Endothelial cell of umbilical vein (primary cell): ENCODE measurements around the gene GNAO1. TPM values are rescaled to one million over a fixed set of nuclear protein-coding genes. Genes with fewer than 3 reads are reported as not detected.

ENCODE experiments used
- BruUV-seq: library from RNA; stranded (reverse); fragments of 400-500 nt; replicated peaks from 2 replicates; lab custom pipeline; 2021; lab: Mats Ljungman, UMichigan
- CTCF ChIA-PET: fragments of 300-600, 350-600 bp; sonication (Branson Sonifier 250); formaldehyde crosslinking; loops from one replicate; lab custom pipeline; 2021; ENCODE audit warnings: antibody characterized with exemption, inconsistent platforms; lab: Charles Lee
- POLR2A ChIA-PET: fragments of 300-600, 350-600 bp; sonication (Branson Sonifier 250); formaldehyde crosslinking; loops from one replicate; lab custom pipeline; 2021; ENCODE audit warnings: antibody characterized with exemption, inconsistent platforms; lab: Charles Lee
- DNase-seq: peaks from one replicate; pipeline ENCODE4 v3.0.0-alpha.2; 2011; ENCODE audit warnings: low read depth, low spot score
- FAIRE-seq: peaks from 2 replicates; lab custom pipeline; 2011; peaks lifted over from hg19 to GRCh38; lab: Jason Lieb, UNC
- H2AFZ ChIP-seq: 2 replicates; pipeline ENCODE4 v1.6.0; 2012; ENCODE audit warnings: low read depth, low read length, control low read depth, inconsistent platforms
- H3K27ac ChIP-seq: 2 replicates; pipeline ENCODE4 v1.5.1; 2011; ENCODE audit warnings: low read depth, mild to moderate bottlenecking, control low read depth, low read length, moderate library complexity; ENCODE audit not compliant: insufficient read depth
- H3K27me3 ChIP-seq, 2 experiments: 2 replicates each; pipeline versions ENCODE4 v1.6.0 to v1.6.1; 2011; ENCODE audit warnings: low read length in 2 of 2, mixed read lengths in 1 of 2; ENCODE audit not compliant: control insufficient read depth in 2 of 2, insufficient read depth in 2 of 2
- H3K36me3 ChIP-seq, 2 experiments: 2 replicates in 1 of 2; 3 replicates in 1 of 2; pipeline ENCODE4 v1.5.1; 2011; ENCODE audit warnings: low read length in 2 of 2, mild to moderate bottlenecking in 1 of 2, moderate library complexity in 1 of 2; ENCODE audit not compliant: control insufficient read depth in 2 of 2, insufficient read depth in 2 of 2; ENCODE audit errors: extremely low read depth in 1 of 2
- H3K4me1 ChIP-seq: 3 replicates; pipeline ENCODE4 v1.5.1; 2011; ENCODE audit warnings: mild to moderate bottlenecking, low read length; ENCODE audit not compliant: control insufficient read depth, insufficient read depth; ENCODE audit errors: extremely low read depth
- H3K4me2 ChIP-seq: 2 replicates; pipeline ENCODE4 v1.6.1; 2011; ENCODE audit warnings: low read length, control low read depth, mixed read lengths; ENCODE audit not compliant: insufficient read depth
- H3K4me3 ChIP-seq, 3 experiments: fragments of 200-600 bp in 1 of 3; sonication (generic), shearing (Covaris generic) in 1 of 3; replicated peaks in 1 of 3; 2 replicates each; pipeline ENCODE4 v1.5.1; 2011 to 2016; ENCODE audit warnings: control low read depth in 3 of 3, low read length in 3 of 3, mild to moderate bottlenecking in 2 of 3, inconsistent platforms in 1 of 3, low read depth in 1 of 3, moderate library complexity in 1 of 3; ENCODE audit not compliant: insufficient read depth in 1 of 3
- H3K79me2 ChIP-seq: 2 replicates; pipeline ENCODE4 v1.6.0; 2012; ENCODE audit warnings: low read length, inconsistent platforms; ENCODE audit not compliant: control insufficient read depth, insufficient read depth
- H3K9ac ChIP-seq: replicated peaks from 2 replicates; pipeline ENCODE3; 2011; ENCODE audit warnings: low read length, control low read depth; ENCODE audit not compliant: insufficient read depth; ENCODE audit errors: extremely low read depth
- H3K9me1 ChIP-seq: replicated peaks from 3 replicates; pipeline ENCODE4 v1.6.0; 2011; ENCODE audit warnings: mild to moderate bottlenecking, low read length; ENCODE audit not compliant: control insufficient read depth, insufficient read depth; ENCODE audit errors: extremely low read depth
- H3K9me3 ChIP-seq: replicated peaks from 2 replicates; pipeline ENCODE4 v1.5.1; 2012; ENCODE audit warnings: low read length, inconsistent platforms; ENCODE audit not compliant: control insufficient read depth, insufficient read depth
- H4K20me1 ChIP-seq: replicated peaks from 2 replicates; pipeline ENCODE3; 2011; ENCODE audit warnings: mild to moderate bottlenecking, low read length; ENCODE audit not compliant: control insufficient read depth, insufficient read depth; ENCODE audit errors: extremely low read depth
- EZH2 ChIP-seq: IDR thresholded peaks from 2 replicates; pipeline ENCODE4 v1.6.1; 2012; ENCODE audit warnings: borderline replicate concordance, low read depth, mild to moderate bottlenecking, moderate library complexity, low read length, inconsistent platforms; ENCODE audit not compliant: severe bottlenecking
- FOS ChIP-seq: IDR thresholded peaks from 2 replicates; pipeline ENCODE4 v1.6.1; 2011; ENCODE audit warnings: mild to moderate bottlenecking, low read length, moderate library complexity, borderline replicate concordance; ENCODE audit not compliant: insufficient read depth
- GATA2 ChIP-seq: IDR thresholded peaks from 2 replicates; pipeline ENCODE4 v1.7.0; 2011; ENCODE audit warnings: low read depth, mild to moderate bottlenecking, moderate library complexity, mixed read lengths, low read length; ENCODE audit not compliant: insufficient read length, insufficient read depth
- JUN ChIP-seq: IDR thresholded peaks from 2 replicates; pipeline ENCODE4 v1.6.1; 2011; ENCODE audit warnings: borderline replicate concordance, low read depth; ENCODE audit not compliant: insufficient read length, insufficient read depth
- MYC ChIP-seq: IDR thresholded peaks from one replicate; pipeline ENCODE4 v1.6.1; 2011; ENCODE audit warnings: mild to moderate bottlenecking, low read depth, low read length
- POLR2A ChIP-seq: IDR thresholded peaks from 2 replicates; pipeline ENCODE4 v1.6.1; 2012; ENCODE audit warnings: low read depth, mild to moderate bottlenecking, control low read depth, low read length
- POLR2AphosphoS5 ChIP-seq: IDR thresholded peaks from 2 replicates; pipeline ENCODE4 v1.6.1; 2012; ENCODE audit warnings: low read depth, mild to moderate bottlenecking, control low read depth, low read length, moderate library complexity; ENCODE audit not compliant: insufficient read depth
- dilution Hi-C: fragments of 300-500 bp; cut with MboI; formaldehyde crosslinking; loops from one replicate; pipeline ENCODE4 v1.15.0; 2019; ENCODE audit warnings: low sequenced_read_pairs; ENCODE audit not compliant: extremely low pct_ligation_motif_present
- intact Hi-C: fragments of 100-400 bp; cut with micrococcal nuclease; formaldehyde crosslinking; loops from one replicate; pipeline ENCODE4 v1.10.0; 2022
- polyA plus RNA-seq, 4 experiments: library from polyadenylated mRNA; depleted of rRNA in 3 of 4; stranded (reverse) in 3 of 4; unstranded in 1 of 4; fragments of >200 nt; gene quantifications; 2 replicates each; pipeline versions ENCODE4 v1.2.1 to v1.2.3, GENCODE V29; 2011 to 2012; ENCODE audit warnings: missing spikeins in 1 of 4
- total RNA-seq: library from RNA; stranded (reverse); gene quantifications from 2 replicates; pipeline ENCODE4 v1.2.3, GENCODE V29; 2021
- TF ChIP-seq, protein P1 (sequence below), 2 donors: IDR thresholded peaks; 1 replicate in 1 of 2; 2 replicates in 1 of 2; pipeline ENCODE4 v1.5.1; 2011; ENCODE audit warnings: low read length in 2 of 2, mild to moderate bottlenecking in 2 of 2, moderate library complexity in 2 of 2, control low read depth in 1 of 2, inconsistent platforms in 1 of 2, low read depth in 1 of 2; ENCODE audit not compliant: insufficient read depth in 1 of 2; ENCODE audit errors: extremely low read depth in 1 of 2
- TF ChIP-seq, protein P2 (sequence below): IDR thresholded peaks from 2 replicates; pipeline ENCODE4 v1.6.1; 2011; ENCODE audit not compliant: insufficient read depth, insufficient read length

GNAO1 gene
- total and polyA plus RNA-seq, 2 donors (not counting 3 experiments of a cell fraction or from before 2014, with no cell fraction given): not detected

DNA sequence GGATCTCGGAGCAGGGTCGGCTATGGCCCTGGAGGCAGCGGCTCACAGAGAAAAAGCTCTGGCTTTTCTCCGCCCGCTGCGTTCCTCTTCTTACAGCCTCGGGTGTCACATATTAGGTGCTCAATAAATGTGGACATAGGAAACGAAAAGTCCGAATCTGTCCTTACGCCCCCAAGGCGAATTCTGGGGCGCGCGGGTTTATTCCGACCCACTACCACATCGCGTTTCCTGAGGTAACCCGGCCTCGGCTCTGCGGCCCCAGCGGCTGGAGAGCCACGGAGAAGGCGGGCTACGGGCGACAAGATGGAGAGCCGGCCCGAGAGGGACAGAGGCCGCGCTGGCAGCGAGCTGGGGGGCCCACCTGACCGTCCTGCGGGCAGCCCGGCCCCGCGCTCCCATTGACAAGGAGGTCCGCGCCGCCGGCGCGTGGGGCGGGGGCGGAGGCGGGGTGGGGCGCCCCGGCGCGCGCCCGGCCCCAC, 573 bp upstream of the GNAO1 start:
- Histone ChIP-seq H3K27me3 (peaks cover 57 to 67% of the 10 kb centered on the region in 2 experiments), H3K36me3 (no peaks in the 10 kb centered on the region), H3K27ac (no peak overlapping the region), H3K9ac (no peak overlapping the region), H3K9me3 (no peaks in the 10 kb centered on the region), H3K4me2 (peak overlapping the region; percentile 52), H3K4me3 (peak overlapping the region; percentile 30 to 39 (median 32)), H3K79me2 (no peaks in the 10 kb centered on the region), H3K4me1 (peaks cover 4% of the 10 kb centered on the region), H3K9me1 (no peaks in the 10 kb centered on the region), H2AFZ (peak overlapping the region; percentile 77), H4K20me1 (no peaks in the 10 kb centered on the region)
- DNase-seq (peak; percentile 6), FAIRE-seq (no peak)
- dilution Hi-C loops (no loop called here), intact Hi-C loops (loop anchor here (10.0 kb wide), 1 partner anchor 124 kb away; no protein-coding TSS in a partner anchor)
- no TSS peak for BruUV-seq
- ChIA-PET CTCF (no interaction called here), POLR2A (no interaction called here)
- TF ChIP-seq, protein P1, sequence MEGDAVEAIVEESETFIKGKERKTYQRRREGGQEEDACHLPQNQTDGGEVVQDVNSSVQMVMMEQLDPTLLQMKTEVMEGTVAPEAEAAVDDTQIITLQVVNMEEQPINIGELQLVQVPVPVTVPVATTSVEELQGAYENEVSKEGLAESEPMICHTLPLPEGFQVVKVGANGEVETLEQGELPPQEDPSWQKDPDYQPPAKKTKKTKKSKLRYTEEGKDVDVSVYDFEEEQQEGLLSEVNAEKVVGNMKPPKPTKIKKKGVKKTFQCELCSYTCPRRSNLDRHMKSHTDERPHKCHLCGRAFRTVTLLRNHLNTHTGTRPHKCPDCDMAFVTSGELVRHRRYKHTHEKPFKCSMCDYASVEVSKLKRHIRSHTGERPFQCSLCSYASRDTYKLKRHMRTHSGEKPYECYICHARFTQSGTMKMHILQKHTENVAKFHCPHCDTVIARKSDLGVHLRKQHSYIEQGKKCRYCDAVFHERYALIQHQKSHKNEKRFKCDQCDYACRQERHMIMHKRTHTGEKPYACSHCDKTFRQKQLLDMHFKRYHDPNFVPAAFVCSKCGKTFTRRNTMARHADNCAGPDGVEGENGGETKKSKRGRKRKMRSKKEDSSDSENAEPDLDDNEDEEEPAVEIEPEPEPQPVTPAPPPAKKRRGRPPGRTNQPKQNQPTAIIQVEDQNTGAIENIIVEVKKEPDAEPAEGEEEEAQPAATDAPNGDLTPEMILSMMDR (IDR thresholded peaks at IDR 0.05; ENCODE audit: extremely low read depth in 1 of 2, insufficient read depth in 1 of 2, low read depth in 1 of 2, low read length in 2 of 2): no peak
- peak; percentile 85 for TF ChIP-seq EZH2

DNA sequence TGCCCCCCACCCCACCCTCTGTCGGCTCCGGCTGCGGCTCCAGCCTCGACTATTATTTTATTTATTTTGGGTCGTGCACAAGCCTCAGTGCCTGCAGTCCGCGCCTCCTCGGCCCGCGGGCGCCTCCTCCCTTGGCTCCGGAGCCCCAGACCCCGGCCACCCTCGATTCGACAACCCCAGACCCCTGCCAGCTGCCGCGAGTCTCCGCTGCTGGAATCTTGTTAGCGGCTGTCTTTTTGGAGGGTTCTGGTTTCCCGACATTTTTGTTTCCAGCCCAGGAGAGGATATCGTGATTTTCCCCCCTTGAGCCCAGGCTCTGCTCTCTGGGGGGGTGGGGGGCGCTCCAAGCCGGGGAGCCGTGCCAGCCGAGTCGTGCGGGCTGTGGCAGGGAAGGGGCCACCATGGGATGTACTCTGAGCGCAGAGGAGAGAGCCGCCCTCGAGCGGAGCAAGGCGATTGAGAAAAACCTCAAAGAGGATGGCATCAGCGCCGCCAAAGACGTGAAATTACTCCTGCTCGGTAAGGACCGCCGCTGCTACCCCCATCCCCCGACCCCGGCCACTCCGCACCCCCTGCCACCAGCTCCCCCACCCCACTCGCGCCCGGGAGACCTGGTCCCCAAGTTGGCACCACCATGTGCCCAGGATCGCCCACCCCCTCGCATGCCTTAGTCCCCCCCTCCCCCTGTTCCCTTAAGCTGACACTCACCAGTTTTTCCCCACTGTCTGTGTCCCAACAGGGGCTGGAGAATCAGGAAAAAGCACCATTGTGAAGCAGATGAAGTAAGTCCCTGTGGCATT, 746 bp downstream of the GNAO1 start:
- H3K9me1 ChIP-seq: no peaks in the 10 kb centered on the region
- peaks cover 58 to 69% of the 10 kb centered on the region in 2 experiments for H3K27me3 ChIP-seq
- H3K9me3 ChIP-seq: no peaks in the 10 kb centered on the region
- ChIA-PET CTCF (no interaction called here), POLR2A (no interaction called here)
- dilution Hi-C loops: no loop called here
- peaks cover 4% of the 10 kb centered on the region for H3K4me1 ChIP-seq
- H3K27ac ChIP-seq: no peak overlapping the region
- FAIRE-seq: no peak
- no peaks in the 10 kb centered on the region for H4K20me1 ChIP-seq
- DNase-seq: no peak
- BruUV-seq: no TSS peak
- TF ChIP-seq JUN (no peak), MYC (no peak), GATA2 (no peak), EZH2 (no peak), POLR2A (no peak), POLR2AphosphoS5 (no peak), FOS (no peak)
- TF ChIP-seq, protein P2, sequence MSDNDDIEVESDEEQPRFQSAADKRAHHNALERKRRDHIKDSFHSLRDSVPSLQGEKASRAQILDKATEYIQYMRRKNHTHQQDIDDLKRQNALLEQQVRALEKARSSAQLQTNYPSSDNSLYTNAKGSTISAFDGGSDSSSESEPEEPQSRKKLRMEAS: no peak
- TF ChIP-seq, protein P1 (IDR thresholded peaks at IDR 0.05; ENCODE audit: extremely low read depth in 1 of 2, insufficient read depth in 1 of 2, low read depth in 1 of 2, low read length in 2 of 2): no peak
- no peaks in the 10 kb centered on the region for H3K79me2 ChIP-seq
- no peak overlapping the region for H3K4me3 ChIP-seq
- no peaks in the 10 kb centered on the region for H3K36me3 ChIP-seq
- H3K9ac ChIP-seq: no peak overlapping the region
- intact Hi-C loops: loop anchor here (10.0 kb wide), 1 partner anchor 123 kb away; no protein-coding TSS in a partner anchor
- H2AFZ ChIP-seq: no peak overlapping the region
- H3K4me2 ChIP-seq: no peak overlapping the region
